GM21381 (cell line): ENCODE measurements around the gene TSHZ1.
"Not testable (repeated sequence)": the region's sequence is repeated elsewhere in the genome, so short reads cannot be mapped to it uniquely, and the experiment has no call there.

ENCODE experiments used
- ATAC-seq: cut with Tn5 transposase; IDR thresholded peaks from one replicate; pipeline ENCODE4 v1.9.1; 2021; ENCODE audit warnings: mild to moderate bottlenecking, moderate library complexity; ENCODE audit not compliant: unreplicated experiment

Gene TSHZ1

DNA sequence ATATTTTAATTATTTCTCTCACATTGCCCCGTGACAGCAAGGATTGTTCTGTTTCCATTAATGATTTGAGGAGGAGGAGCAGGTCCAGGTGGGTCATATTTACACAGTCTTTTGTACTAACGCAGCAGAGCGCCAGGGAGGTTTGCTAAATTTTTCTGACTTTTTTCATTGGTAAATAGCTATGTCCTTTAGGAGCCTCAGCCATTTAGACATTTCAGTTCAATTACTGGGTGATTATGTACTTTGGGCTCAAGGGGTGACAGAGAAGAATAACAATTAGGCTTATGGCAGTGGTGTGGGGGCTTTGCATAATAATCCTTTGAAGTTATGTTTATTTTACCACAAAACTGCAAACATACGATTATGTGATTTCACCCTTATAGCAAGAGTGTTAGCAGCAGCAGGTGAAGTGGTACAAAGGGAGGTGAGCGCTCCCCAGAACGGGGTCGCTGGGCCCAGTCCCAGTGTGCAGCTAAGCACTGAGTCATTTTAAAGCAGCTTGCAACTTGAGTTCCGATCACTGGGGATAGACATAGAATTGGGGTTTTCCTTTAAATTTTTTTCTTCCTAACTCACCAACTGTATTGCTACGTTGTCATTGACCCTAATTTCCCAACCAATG lies 80.3 kb downstream of the TSHZ1 start:
- no peak for ATAC-seq

- ATAC-seq, result no peak
These were observed 80.9 kb downstream of the TSHZ1 start for GRCh38 chr18:75291460-75291859.

GRCh38 chr18:75293591-75293990 lies 83.0 kb downstream of the TSHZ1 start:
- ATAC-seq, result no peak

- no peak for ATAC-seq
These were observed 87.1 kb downstream of the TSHZ1 start for GRCh38 chr18:75297731-75298130.

- no peak for ATAC-seq
These were observed 94.3 kb downstream of the TSHZ1 start for GRCh38 chr18:75304678-75305557.

DNA sequence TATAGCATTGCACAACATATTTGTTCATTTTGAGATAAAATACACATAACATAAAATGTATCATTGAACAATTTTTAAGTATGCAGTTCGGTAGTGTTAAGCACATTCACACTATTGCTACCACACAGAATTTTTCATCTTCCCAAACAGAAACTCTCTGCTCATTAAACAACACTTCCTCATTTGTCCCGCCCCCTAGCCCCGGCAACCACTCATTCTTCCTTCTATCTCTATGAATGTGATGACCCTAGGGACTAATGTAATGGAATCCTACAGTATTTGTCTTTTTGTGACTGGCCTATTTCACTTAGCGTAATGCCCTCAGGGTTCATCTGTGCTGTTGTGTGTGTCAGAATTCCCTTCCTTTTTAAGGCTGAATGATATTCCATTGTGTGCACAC lies 95.4 kb downstream of the TSHZ1 start:
- ATAC-seq, result no peak

- ATAC-seq, result no peak
These were observed 96.9 kb downstream of the TSHZ1 start for GRCh38 chr18:75307530-75307929.

DNA sequence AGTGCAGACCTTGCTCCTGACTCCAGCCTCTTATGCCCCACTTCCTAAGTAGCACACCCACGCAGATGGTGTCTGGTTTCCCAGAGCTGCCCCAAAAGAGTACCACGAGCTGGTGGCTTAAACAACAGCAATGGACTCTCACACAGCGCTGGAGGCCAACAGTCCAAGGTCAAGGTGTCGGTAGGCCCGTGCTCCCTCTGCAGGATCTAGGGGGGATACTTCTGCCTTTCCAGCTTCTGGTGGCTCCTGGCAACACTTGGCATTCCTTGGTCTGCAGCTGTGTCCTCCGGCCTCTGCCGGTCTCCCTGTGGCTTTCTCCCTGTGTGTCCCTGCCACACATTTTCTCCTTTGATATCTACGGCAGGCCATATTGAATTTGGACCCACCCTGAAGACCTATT lies 99.0 kb downstream of the TSHZ1 start:
- no peak for ATAC-seq

- ATAC-seq, result no peak
These were observed 103.5 kb downstream of the TSHZ1 start for GRCh38 chr18:75314117-75314516.

DNA sequence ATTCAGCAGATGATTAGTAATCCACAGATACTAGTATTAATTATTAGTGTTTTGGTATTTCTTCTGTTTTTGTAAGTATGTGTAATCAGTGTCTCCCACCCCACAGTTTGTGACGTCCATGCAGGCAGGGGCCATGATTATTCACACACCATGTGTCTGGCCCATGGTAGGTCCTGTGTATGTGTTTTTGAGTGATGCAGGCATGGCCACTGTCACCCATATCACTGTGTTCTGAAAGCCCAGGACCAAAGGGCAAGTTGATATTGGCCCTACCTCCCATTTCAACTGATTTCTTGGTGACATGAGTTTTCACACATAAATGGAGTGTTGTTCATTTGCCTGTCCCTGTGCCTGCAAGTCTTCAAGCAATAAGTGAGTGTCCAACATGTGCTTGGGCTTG lies 104.0 kb downstream of the TSHZ1 start:
- ATAC-seq, result no peak

GRCh38 chr18:75316223-75316622 lies 105.6 kb downstream of the TSHZ1 start:
- no peak for ATAC-seq

DNA sequence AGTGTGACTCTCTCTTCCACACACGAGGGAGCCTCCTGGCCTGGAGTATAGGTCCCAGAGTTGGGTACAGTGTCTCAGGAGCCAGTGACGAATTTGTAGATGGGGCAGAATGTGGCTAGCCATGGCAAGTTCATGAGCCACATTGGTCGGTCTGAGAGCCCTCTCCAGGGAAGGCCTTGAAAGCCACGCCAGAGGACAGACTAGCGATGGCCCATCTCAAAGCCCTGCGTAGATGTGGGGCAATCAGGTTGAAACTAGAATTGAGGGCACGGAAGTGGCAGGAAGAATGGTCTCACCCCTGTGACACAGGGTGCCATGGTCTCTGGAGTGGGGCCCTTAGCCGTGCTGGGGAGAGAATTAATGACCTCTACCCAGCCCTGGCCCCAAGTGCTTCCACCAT lies 106.2 kb downstream of the TSHZ1 start:
- ATAC-seq, result no peak

DNA sequence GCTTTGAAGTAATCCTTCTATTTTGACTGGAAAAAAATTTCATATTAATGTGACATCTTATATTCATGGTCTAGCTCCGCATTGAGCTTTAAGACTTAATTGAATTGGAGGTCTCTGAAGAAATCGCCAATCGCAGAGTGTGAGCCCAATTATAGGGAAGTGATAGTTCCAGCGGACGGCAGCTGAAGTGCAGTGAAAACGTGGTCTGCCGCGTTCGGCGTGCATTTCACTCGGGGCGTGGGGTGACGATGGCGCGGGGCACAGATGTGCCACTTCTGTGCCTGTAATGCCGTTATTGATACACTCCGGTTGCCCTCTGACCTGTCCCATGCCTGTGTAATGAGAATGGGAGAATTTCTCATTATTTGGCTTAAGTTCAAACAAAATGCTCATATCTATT lies 106.7 kb downstream of the TSHZ1 start:
- no peak for ATAC-seq

- no peak for ATAC-seq
These were observed 107.1 kb downstream of the TSHZ1 start for GRCh38 chr18:75317703-75318102.

DNA sequence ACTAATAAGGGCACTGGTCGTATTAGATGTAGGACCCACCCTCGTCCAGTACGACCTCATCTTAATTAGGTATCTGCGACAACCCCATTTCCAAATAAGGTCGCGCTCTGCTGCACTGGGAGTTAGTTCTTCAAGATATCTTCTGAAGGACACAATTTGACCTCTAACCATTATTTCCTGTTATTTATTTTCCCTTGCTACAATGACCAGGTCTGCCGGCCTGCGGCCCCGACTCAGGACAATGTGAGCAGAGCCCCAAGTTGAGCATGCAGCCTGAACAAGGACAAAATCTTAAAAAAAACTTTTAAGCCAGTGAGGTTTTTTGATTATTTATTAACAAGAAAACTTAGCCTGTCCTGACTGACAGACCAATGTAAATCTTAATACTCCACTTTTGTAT lies 109.3 kb downstream of the TSHZ1 start:
- ATAC-seq, result no peak

GRCh38 chr18:75320506-75320905 lies 109.9 kb downstream of the TSHZ1 start:
- no peak for ATAC-seq

DNA sequence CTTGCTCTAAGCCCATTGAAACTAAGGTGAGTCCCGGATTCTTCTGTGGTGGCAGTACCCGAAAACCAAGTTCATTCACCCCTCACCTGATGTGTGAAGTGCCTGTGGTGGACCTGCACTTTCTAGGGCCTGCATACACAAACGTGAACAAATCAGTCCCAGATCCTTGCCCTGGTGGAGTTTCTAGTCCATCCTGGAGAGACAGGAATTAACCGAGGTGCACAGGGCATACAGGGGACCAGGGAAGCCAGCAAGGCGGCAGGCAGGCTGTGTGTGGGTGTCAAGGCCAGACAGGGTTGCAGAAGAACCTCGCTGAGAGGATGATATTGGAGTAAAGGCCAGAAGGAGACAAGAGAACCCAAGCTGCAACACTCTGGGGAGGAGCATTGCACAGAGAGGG lies 110.8 kb downstream of the TSHZ1 start:
- no peak for ATAC-seq

- ATAC-seq, result no peak
These were observed 111.6 kb downstream of the TSHZ1 start for GRCh38 chr18:75322206-75322605.

GRCh38 chr18:75323821-75324585 lies 113.4 kb downstream of the TSHZ1 start:
- ATAC-seq, result no peak

DNA sequence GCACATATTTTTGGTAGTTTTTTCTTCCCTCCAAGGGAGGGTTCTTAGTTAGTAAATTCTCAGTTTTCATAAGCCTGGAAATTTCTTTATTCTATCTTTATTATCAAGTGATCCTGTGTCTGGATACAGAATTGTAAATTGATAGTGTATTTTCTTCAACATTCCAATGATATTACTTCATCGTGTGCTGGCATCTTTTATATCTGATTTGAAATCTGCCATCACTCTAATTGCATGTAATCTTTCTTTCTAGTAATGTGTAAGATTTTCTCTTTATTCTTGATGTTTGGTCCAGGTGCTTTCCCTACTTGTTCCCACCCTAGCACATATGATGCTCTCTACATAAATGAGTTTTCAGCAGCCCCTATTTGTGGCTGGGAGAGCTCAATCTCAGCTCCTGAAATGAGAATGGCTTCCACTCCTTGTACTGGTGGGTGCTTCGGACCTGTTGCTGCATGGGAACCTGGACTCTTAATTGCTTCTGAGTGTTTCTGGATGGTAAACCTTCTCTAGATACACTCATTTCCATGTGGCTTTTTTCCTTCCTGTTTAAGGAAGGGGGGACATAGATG lies 114.2 kb downstream of the TSHZ1 start:
- ATAC-seq, result no peak

DNA sequence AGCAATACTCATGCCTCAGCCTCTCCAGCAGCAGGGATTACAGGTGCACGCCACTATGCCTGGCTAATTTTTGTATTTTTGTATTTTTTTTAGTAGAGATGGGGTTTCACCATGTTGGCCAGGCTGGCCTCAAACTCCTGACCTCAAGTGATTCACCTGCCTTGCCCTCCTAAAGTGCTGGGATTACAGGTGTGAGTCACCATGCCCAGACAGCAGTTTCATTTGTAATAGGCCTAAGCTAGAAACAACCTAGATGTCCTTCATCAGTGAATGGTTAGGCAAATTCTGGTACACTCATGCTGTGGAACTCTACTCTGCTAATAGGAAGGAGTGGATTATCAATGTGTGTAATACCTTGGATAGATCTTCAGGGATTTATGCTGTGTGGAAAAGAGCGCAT lies 119.2 kb downstream of the TSHZ1 start:
- ATAC-seq, result not testable (repeated sequence)
